SU-DHL-6 (cell line): ENCODE measurements around the gene NUDT19.

ENCODE experiments used
- EZH2phosphoT487 ChIP-seq: fragments of 200-600 bp; sonication (generic), shearing (Covaris generic); conservative IDR thresholded peaks from 2 replicates; pipeline ENCODE4 v1.6.1; 2018; ENCODE audit warnings: mild to moderate bottlenecking, antibody characterized with exemption, low read length, moderate library complexity, mixed read lengths
- TF ChIP-seq, protein P1 (sequence below): fragments of 200-600 bp; sonication (generic); IDR thresholded peaks from one replicate; pipeline ENCODE4 v1.5.1; 2017; ENCODE audit warnings: antibody characterized with exemption, mild to moderate bottlenecking, low read length, moderate library complexity; ENCODE audit not compliant: insufficient read depth, poor library complexity, severe bottlenecking

DNA sequence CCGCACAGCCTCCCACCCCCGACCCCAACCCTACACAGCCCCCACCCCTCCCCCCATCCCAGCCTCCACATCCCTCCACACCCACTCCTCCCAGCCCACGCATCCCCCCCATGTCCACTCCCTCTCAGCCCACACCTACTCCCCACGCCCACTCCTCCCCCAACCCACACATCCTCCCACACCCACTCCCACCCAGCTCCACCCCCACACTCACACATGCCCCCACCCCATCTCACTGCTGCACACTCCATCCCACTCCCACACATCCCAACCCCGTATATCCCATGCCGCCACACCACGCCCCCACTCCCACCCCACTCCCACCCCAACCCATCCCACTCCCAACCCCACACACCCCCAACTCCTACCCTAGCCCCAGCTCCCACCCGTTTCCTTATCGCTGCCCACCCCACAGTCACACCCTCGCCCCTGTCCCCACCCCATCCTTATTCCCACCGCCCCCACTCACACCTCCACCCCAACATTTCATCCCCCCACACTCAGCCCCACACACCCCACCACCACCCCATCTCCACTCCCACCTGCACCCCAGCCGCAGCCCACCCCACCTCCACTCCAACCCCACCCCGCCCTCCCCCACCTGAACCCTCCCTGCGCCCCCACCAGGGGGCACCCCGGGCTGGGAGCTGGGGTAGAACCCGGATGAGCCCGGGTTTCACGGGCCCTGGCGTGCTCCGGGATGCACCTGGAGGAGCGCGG, 28.8 kb downstream of the NUDT19 start:
- TF ChIP-seq, protein P1, sequence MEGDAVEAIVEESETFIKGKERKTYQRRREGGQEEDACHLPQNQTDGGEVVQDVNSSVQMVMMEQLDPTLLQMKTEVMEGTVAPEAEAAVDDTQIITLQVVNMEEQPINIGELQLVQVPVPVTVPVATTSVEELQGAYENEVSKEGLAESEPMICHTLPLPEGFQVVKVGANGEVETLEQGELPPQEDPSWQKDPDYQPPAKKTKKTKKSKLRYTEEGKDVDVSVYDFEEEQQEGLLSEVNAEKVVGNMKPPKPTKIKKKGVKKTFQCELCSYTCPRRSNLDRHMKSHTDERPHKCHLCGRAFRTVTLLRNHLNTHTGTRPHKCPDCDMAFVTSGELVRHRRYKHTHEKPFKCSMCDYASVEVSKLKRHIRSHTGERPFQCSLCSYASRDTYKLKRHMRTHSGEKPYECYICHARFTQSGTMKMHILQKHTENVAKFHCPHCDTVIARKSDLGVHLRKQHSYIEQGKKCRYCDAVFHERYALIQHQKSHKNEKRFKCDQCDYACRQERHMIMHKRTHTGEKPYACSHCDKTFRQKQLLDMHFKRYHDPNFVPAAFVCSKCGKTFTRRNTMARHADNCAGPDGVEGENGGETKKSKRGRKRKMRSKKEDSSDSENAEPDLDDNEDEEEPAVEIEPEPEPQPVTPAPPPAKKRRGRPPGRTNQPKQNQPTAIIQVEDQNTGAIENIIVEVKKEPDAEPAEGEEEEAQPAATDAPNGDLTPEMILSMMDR, result no peak
- no peak for TF ChIP-seq EZH2phosphoT487
